Breast epithelium (tissue), 3 donors: Measurements from ENCODE around the gene SKP1.

ENCODE experiments used
- CTCF ChIP-seq, 3 donors: fragments of 450-650 bp; IDR thresholded peaks; one replicate each; pipeline ENCODE4 v1.5.1; 2016 to 2017; ENCODE audit warnings: antibody characterized with exemption in 3 of 3, mild to moderate bottlenecking in 3 of 3, moderate library complexity in 3 of 3
- POLR2A ChIP-seq: fragments of 450-650 bp; IDR thresholded peaks from one replicate; pipeline ENCODE4 v1.6.1; 2016; ENCODE audit warnings: antibody characterized with exemption, mild to moderate bottlenecking, moderate library complexity

GRCh38 chr5:134153241-134153640 is 23.5 kb downstream of the SKP1 start:
- TF ChIP-seq CTCF (IDR thresholded peaks at IDR 0.05) (no peak), POLR2A (no peak)
